ENCODE results near the gene ZFP92. TPM values are rescaled to one million over a fixed set of nuclear protein-coding genes. Genes with fewer than 3 reads are reported as not detected.

Gene ZFP92
- polyA plus RNA-seq, 1 donor from 2014 or later, result not detected

Small RNA genes lying within 50 kb of the gene (small RNA-seq; reads per million reads assigned to genes)
- 0 reads per million in 3 experiments for gene RN7SL667P

Other genes starting within 250 kb of the ZFP92 start
- gene MAGEA1, start 232.2 kb upstream of the ZFP92 start, polyA plus RNA-seq, result not detected in 2 replicates
- gene PNMA6F, start 89.7 kb upstream of the ZFP92 start, polyA plus RNA-seq, result 0.77 and 1.7 TPM in 2 replicates
- gene ZNF275, start 77.3 kb upstream of the ZFP92 start, polyA plus RNA-seq, result 5.8 and 6.0 TPM in 2 replicates
- not detected in 2 replicates for gene PNMA6E, start 10.1 kb upstream of the ZFP92 start, polyA plus RNA-seq
- gene TREX2, start 34.6 kb downstream of the ZFP92 start, polyA plus RNA-seq, result not detected in 2 replicates
- 27.7 and 32.5 TPM in 2 replicates for gene HAUS7, start 59.1 kb downstream of the ZFP92 start, polyA plus RNA-seq
- not detected in 2 replicates for gene BGN, start 83.5 kb downstream of the ZFP92 start, polyA plus RNA-seq
- gene ATP2B3, start 106.2 kb downstream of the ZFP92 start, polyA plus RNA-seq, result 4.4 and 5.3 TPM in 2 replicates
- 61.2 and 70.7 TPM in 2 replicates for gene CCNQ, start 187.7 kb downstream of the ZFP92 start, polyA plus RNA-seq
- 0.94 and 3.2 TPM in 2 replicates for gene DUSP9, start 235.7 kb downstream of the ZFP92 start, polyA plus RNA-seq

Data from neural cell (in vitro differentiated cells).